Measurements from ENCODE around the gene HACD2. TPM values are rescaled to one million over a fixed set of nuclear protein-coding genes. Genes with fewer than 3 reads are reported as not detected.

Gene HACD2
- total and polyA plus RNA-seq, 9 donors: 9.6 to 16.1 (median 12.5) TPM

DNA sequence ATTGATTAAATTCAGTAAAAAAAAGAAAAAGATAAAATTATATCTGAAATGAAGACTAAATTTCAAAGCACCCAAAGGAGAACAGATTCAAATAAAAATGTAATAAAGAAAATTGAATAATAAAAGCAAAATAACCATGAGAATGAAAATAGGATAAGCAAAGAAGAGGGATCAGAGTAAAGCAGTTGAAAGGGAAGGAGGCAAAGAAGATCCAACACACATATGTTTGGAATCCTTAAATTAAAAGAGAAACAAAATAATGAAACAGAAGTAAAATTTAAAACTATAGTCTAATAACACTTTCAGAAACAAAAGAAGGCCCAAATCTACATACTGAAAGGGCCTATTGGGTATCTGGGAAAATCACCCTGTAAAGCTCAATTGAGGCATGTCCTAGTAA is 32.1 kb downstream of the HACD2 start:
- Histone ChIP-seq H3K27me3 (ENCODE audit: control insufficient read depth, insufficient read depth, low read length) (no peaks in the 10 kb centered on the region), H3K4me3 (ENCODE audit: low read length) (no peak overlapping the region), H3K27ac (ENCODE audit: low read length) (no peak overlapping the region), H3K9me3 (replicated peaks; ENCODE audit: control insufficient read depth, low read depth, low read length) (peaks cover 13% of the 10 kb centered on the region), H3K4me1 (ENCODE audit: control insufficient read depth, insufficient read depth, low read length) (no peaks in the 10 kb centered on the region), H3K36me3 (ENCODE audit: control insufficient read depth, insufficient read depth, low read length) (peaks cover 5% of the 10 kb centered on the region)
- no peak for DNase-seq

DNA sequence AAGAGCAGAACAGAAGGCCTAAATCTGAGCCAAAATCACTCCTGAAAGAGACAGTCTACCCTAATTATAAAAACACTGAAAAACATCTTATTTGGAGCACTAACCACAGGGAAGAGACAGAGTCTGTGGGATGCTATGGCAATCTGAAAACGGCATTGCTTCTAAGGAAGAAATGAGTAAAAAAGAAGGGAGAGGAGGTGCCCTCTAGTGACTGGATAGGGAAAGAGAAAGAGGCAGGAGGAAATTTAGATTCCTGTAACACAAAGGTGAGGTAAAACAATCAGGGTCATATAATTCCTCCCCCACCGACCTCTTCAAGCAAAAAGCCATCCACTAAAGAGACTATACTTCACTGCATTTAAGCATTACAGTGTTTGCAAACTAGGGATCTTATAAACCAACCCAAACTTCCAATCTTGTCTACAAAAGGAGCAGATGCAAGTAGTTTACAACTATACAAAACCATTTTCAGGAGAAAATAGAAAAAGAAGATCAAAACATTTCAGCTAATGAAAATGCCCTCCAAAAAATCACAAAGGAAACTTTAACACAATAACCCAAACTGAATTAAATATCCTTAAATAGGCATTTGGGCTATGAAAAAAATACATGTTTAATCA is 32.6 kb downstream of the HACD2 start:
- no peaks in the 10 kb centered on the region for H3K27me3 ChIP-seq (ENCODE audit: control insufficient read depth, insufficient read depth, low read length)
- no CpG with 5 or more reads among the region's 2 CpGs for WGBS (ENCODE audit: insufficient coverage)
- no peak for DNase-seq
- no peak overlapping the region for H3K4me3 ChIP-seq (ENCODE audit: low read length)
- H3K36me3 ChIP-seq (ENCODE audit: control insufficient read depth, insufficient read depth, low read length): peaks cover 5% of the 10 kb centered on the region
- no peaks in the 10 kb centered on the region for H3K4me1 ChIP-seq (ENCODE audit: control insufficient read depth, insufficient read depth, low read length)
- peaks cover 13% of the 10 kb centered on the region for H3K9me3 ChIP-seq (replicated peaks; ENCODE audit: control insufficient read depth, low read depth, low read length)
- no peak overlapping the region for H3K27ac ChIP-seq (ENCODE audit: low read length)

- whole genome bisulfite sequencing (ENCODE audit: insufficient coverage): 0% methylated on average over 1 of the region's 8 CpGs
- Histone ChIP-seq H3K4me1 (ENCODE audit: control insufficient read depth, insufficient read depth, low read length) (no peaks in the 10 kb centered on the region), H3K36me3 (ENCODE audit: control insufficient read depth, insufficient read depth, low read length) (peaks cover 5% of the 10 kb centered on the region), H3K9me3 (replicated peaks; ENCODE audit: control insufficient read depth, low read depth, low read length) (peaks cover 5% of the 10 kb centered on the region), H3K27me3 (ENCODE audit: control insufficient read depth, insufficient read depth, low read length) (no peaks in the 10 kb centered on the region), H3K27ac (ENCODE audit: low read length) (no peak overlapping the region), H3K4me3 (ENCODE audit: low read length) (no peak overlapping the region)
- peak; percentile 65 for DNase-seq
Measured at GRCh38 chr3:123547881-123548519, 36.9 kb downstream of the HACD2 start.

DNA sequence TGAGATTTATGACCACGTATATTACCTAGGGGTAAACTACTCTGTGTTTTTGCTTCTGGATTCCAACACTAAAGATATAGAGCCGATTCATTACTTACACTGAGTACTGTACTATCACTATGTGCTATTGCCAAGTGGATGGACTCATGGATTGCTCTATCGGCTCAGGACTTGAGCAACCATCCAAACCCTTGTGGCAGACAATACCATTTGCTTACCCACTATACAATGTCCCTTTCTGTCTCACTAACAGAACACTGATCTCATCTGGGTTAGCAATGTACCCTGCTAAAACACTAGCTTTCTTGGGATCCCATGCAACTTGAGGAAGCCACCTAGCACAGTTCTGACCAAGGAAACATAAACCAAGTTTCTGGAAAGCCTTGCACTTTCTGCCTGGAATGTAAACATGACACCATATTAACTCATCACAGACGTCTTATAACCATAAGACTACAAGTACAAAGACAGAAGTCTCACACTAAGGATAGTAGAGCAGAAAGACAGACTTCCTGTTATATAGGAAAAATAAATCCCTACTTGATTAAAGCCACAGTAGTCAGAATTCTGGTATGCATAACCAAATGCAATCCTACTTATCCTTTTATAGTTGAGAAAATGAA is 38.6 kb downstream of the HACD2 start:
- DNase-seq: no peak
- Histone ChIP-seq H3K4me1 (ENCODE audit: control insufficient read depth, insufficient read depth, low read length) (no peaks in the 10 kb centered on the region), H3K36me3 (ENCODE audit: control insufficient read depth, insufficient read depth, low read length) (peaks cover 5% of the 10 kb centered on the region), H3K27me3 (ENCODE audit: control insufficient read depth, insufficient read depth, low read length) (no peaks in the 10 kb centered on the region), H3K9me3 (replicated peaks; ENCODE audit: control insufficient read depth, low read depth, low read length) (no peaks in the 10 kb centered on the region), H3K4me3 (ENCODE audit: low read length) (no peak overlapping the region), H3K27ac (ENCODE audit: low read length) (no peak overlapping the region)
- WGBS (ENCODE audit: insufficient coverage): 86% methylated on average over 1 of the region's 4 CpGs

- DNase-seq: no peak
- H3K36me3 ChIP-seq (ENCODE audit: control insufficient read depth, insufficient read depth, low read length): no peaks in the 10 kb centered on the region
- H3K9me3 ChIP-seq (replicated peaks; ENCODE audit: control insufficient read depth, low read depth, low read length): no peaks in the 10 kb centered on the region
- H3K4me1 ChIP-seq (ENCODE audit: control insufficient read depth, insufficient read depth, low read length): no peaks in the 10 kb centered on the region
- no CpG with 5 or more reads among the region's 6 CpGs for WGBS (ENCODE audit: insufficient coverage)
- no peak overlapping the region for H3K4me3 ChIP-seq (ENCODE audit: low read length)
- H3K27ac ChIP-seq (ENCODE audit: low read length): no peak overlapping the region
- no peaks in the 10 kb centered on the region for H3K27me3 ChIP-seq (ENCODE audit: control insufficient read depth, insufficient read depth, low read length)
Measured at GRCh38 chr3:123543950-123544349, 40.9 kb downstream of the HACD2 start.

DNA sequence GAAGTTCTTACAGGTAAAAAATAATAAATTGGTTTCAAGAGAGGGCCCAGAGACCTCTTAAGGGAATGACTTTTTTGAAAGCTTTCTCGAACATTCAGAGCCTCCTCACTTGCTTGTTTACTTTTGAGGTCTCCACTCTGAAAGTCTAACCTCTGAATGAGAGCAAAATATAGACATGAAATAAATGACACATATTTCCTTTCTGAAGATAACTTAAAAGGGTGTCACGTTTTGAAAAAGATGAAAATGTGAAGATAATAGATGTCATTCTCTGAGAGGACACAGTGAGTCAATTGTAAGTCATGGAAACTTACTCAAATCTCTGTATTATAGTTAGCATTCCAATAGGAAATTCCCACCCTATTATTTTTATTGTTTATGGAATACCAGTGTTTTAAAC is 44.6 kb downstream of the HACD2 start:
- H3K4me3 ChIP-seq (ENCODE audit: low read length): no peak overlapping the region
- no peaks in the 10 kb centered on the region for H3K4me1 ChIP-seq (ENCODE audit: control insufficient read depth, insufficient read depth, low read length)
- H3K27me3 ChIP-seq (ENCODE audit: control insufficient read depth, insufficient read depth, low read length): no peaks in the 10 kb centered on the region
- no peaks in the 10 kb centered on the region for H3K9me3 ChIP-seq (replicated peaks; ENCODE audit: control insufficient read depth, low read depth, low read length)
- WGBS (ENCODE audit: insufficient coverage): no CpG with 5 or more reads among the region's 2 CpGs
- no peaks in the 10 kb centered on the region for H3K36me3 ChIP-seq (ENCODE audit: control insufficient read depth, insufficient read depth, low read length)
- no peak for DNase-seq
- no peak overlapping the region for H3K27ac ChIP-seq (ENCODE audit: low read length)

DNA sequence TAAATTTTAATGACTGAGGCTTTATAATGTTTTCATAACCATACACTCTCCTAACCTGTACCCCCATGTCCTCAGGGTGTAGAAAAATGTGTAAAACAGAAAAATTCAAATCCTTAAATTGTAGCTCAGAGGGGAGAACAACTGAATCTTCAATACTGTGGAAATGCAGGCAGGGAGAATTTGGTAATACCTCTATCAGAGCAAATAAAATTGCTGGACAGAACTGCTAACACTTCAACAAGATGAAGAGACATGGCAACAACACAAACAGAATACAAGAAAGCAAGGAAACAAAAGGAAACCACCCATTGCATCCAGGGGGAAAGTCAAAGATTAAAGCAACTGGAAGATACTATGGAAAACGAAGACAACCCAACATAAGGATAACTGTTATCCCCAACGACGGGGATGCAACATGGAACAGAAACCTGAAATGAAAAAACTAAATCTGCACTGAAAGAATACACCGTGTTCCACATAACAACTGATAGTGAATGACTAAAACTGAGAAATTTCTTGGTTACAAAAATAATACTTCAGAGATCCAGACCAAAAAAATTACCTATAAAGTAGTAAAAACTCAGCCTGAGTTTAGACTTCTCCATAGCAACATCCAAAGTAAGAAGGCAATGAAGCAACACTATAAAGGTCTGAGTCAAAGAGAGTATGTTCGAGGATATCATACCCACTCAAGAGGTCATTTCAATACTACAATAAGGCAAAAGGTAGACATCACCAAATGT is 48.5 kb downstream of the HACD2 start:
- Histone ChIP-seq H3K36me3 (ENCODE audit: control insufficient read depth, insufficient read depth, low read length) (no peaks in the 10 kb centered on the region), H3K9me3 (replicated peaks; ENCODE audit: control insufficient read depth, low read depth, low read length) (no peaks in the 10 kb centered on the region), H3K27me3 (ENCODE audit: control insufficient read depth, insufficient read depth, low read length) (no peaks in the 10 kb centered on the region), H3K27ac (ENCODE audit: low read length) (no peak overlapping the region), H3K4me3 (ENCODE audit: low read length) (no peak overlapping the region), H3K4me1 (ENCODE audit: control insufficient read depth, insufficient read depth, low read length) (no peaks in the 10 kb centered on the region)
- DNase-seq: no peak
- whole genome bisulfite sequencing (ENCODE audit: insufficient coverage): no CpG with 5 or more reads among the region's 5 CpGs

- no peaks in the 10 kb centered on the region for H3K36me3 ChIP-seq (ENCODE audit: control insufficient read depth, insufficient read depth, low read length)
- no CpG with 5 or more reads among the region's 1 CpG for WGBS (ENCODE audit: insufficient coverage)
- no peaks in the 10 kb centered on the region for H3K9me3 ChIP-seq (replicated peaks; ENCODE audit: control insufficient read depth, low read depth, low read length)
- no peak for DNase-seq
- H3K4me3 ChIP-seq (ENCODE audit: low read length): no peak overlapping the region
- no peak overlapping the region for H3K27ac ChIP-seq (ENCODE audit: low read length)
- H3K27me3 ChIP-seq (ENCODE audit: control insufficient read depth, insufficient read depth, low read length): no peaks in the 10 kb centered on the region
- H3K4me1 ChIP-seq (ENCODE audit: control insufficient read depth, insufficient read depth, low read length): no peaks in the 10 kb centered on the region
Measured at GRCh38 chr3:123535580-123535979, 49.3 kb downstream of the HACD2 start.

- H3K4me3 ChIP-seq (ENCODE audit: low read length): no peak overlapping the region
- WGBS (ENCODE audit: insufficient coverage): no CpG with 5 or more reads among the region's 4 CpGs
- no peaks in the 10 kb centered on the region for H3K36me3 ChIP-seq (ENCODE audit: control insufficient read depth, insufficient read depth, low read length)
- DNase-seq: no peak
- H3K9me3 ChIP-seq (replicated peaks; ENCODE audit: control insufficient read depth, low read depth, low read length): no peaks in the 10 kb centered on the region
- no peaks in the 10 kb centered on the region for H3K27me3 ChIP-seq (ENCODE audit: control insufficient read depth, insufficient read depth, low read length)
- H3K4me1 ChIP-seq (ENCODE audit: control insufficient read depth, insufficient read depth, low read length): no peaks in the 10 kb centered on the region
- no peak overlapping the region for H3K27ac ChIP-seq (ENCODE audit: low read length)
Measured at GRCh38 chr3:123534264-123534663, 50.6 kb downstream of the HACD2 start.

DNA sequence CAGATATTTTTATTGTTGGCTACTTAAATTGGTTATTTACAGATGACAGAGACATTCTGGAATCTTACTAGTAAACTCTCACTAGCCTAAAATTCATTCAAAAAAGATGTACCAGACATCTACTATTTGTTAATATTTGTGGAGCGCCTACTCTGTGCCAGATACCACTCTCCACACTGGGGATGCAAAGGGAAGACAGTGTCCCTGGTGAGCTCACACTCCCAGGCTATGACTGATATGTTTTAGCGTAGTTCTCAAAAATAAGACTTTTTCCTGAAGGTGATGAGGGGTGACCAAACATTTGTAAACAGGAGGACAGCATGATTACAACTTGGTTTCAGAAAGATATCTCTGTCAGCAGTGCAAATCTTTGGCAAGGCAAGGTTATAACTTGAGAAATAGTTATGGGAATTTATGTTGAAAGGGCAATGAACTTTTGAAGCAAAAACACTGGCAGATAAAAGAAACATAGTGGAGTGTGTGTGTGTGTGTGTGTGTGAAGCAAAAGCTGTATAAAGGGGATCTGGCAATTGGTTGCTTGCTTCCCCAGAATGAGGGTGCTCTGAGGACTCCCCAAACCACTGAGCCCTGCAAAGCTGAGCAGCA is 51.2 kb downstream of the HACD2 start:
- Histone ChIP-seq H3K27ac (ENCODE audit: low read length) (no peak overlapping the region), H3K9me3 (replicated peaks; ENCODE audit: control insufficient read depth, low read depth, low read length) (no peaks in the 10 kb centered on the region), H3K27me3 (ENCODE audit: control insufficient read depth, insufficient read depth, low read length) (no peaks in the 10 kb centered on the region), H3K36me3 (ENCODE audit: control insufficient read depth, insufficient read depth, low read length) (no peaks in the 10 kb centered on the region), H3K4me1 (ENCODE audit: control insufficient read depth, insufficient read depth, low read length) (no peaks in the 10 kb centered on the region), H3K4me3 (ENCODE audit: low read length) (no peak overlapping the region)
- DNase-seq: no peak
- WGBS (ENCODE audit: insufficient coverage): 89% methylated on average over 1 of the region's 2 CpGs
